ENCODE data around the gene ZNF70.

The ZNF70 gene

GRCh38 chr22:23778577-23778900 lies 27.6 kb upstream of the ZNF70 start:
- FAIRE-seq = no peak

GRCh38 chr22:23777776-23778576 lies 27.1 kb upstream of the ZNF70 start:
- FAIRE-seq = no peak

- no peak for FAIRE-seq
Observed at GRCh38 chr22:23775779-23776375, 25.0 kb upstream of the ZNF70 start.

- FAIRE-seq = no peak
Observed at GRCh38 chr22:23774922-23775436, 24.1 kb upstream of the ZNF70 start.

GRCh38 chr22:23774114-23774921 lies 23.4 kb upstream of the ZNF70 start:
- FAIRE-seq = no peak

- no peak for FAIRE-seq
Observed at GRCh38 chr22:23773483-23774113, 22.7 kb upstream of the ZNF70 start.

GRCh38 chr22:23772649-23773473 lies 21.9 kb upstream of the ZNF70 start, which contains the start of gene MMP11:
MMP11 (plus strand) TSS chr22:23772849; CDS start chr22:23772871, 22 bp downstream.
- FAIRE-seq = no peak

- no peak for FAIRE-seq
Observed at GRCh38 chr22:23772315-23772648, 21.4 kb upstream of the ZNF70 start.

GRCh38 chr22:23769321-23769965 lies 18.5 kb upstream of the ZNF70 start:
- no peak for FAIRE-seq

GRCh38 chr22:23767673-23768548 lies 17.0 kb upstream of the ZNF70 start, which contains the start of gene CHCHD10:
CHCHD10 (minus strand) TSS chr22:23767972; CDS start chr22:23767874, 98 bp downstream.
- FAIRE-seq = no peak

- FAIRE-seq = no peak
Observed at GRCh38 chr22:23767303-23767672, 16.4 kb upstream of the ZNF70 start.

- FAIRE-seq = no peak
Observed at GRCh38 chr22:23764899-23765881, 14.3 kb upstream of the ZNF70 start.

- FAIRE-seq = no peak
Observed at GRCh38 chr22:23763954-23764353, 13.0 kb upstream of the ZNF70 start.

GRCh38 chr22:23763579-23763945 lies 12.7 kb upstream of the ZNF70 start:
- no peak for FAIRE-seq

- no peak for FAIRE-seq
Observed at GRCh38 chr22:23762842-23763578, 12.1 kb upstream of the ZNF70 start, which contains the start of gene C22orf15. C22orf15 (plus strand) TSS chr22:23762990; CDS start chr22:23763307, 317 bp downstream.

- FAIRE-seq = no peak
Observed at GRCh38 chr22:23760056-23760455, 9.1 kb upstream of the ZNF70 start.

GRCh38 chr22:23759566-23759965 lies 8.7 kb upstream of the ZNF70 start:
- FAIRE-seq = no peak

GRCh38 chr22:23756891-23757290 lies 6.0 kb upstream of the ZNF70 start:
- no peak for FAIRE-seq

GRCh38 chr22:23755711-23756110 lies 4.8 kb upstream of the ZNF70 start:
- FAIRE-seq = no peak
